CD14-positive monocyte (primary cell): Measurements from ENCODE around the gene SFT2D3. TPM values are rescaled to one million over a fixed set of nuclear protein-coding genes. Genes with fewer than 3 reads are reported as not detected.

Source experiments
- DNase-seq, 3 donors: peaks; one replicate each; pipeline ENCODE4 v3.0.0-alpha.2; 2011 to 2022
- H2AFZ ChIP-seq: 2 replicates; pipeline ENCODE4 v1.6.0; 2012; ENCODE audit warnings: mild to moderate bottlenecking, low read depth, low read length, inconsistent platforms; ENCODE audit not compliant: insufficient read depth, poor library complexity, severe bottlenecking
- H3K27ac ChIP-seq, 2 donors: 1 replicate in 1 of 2; 2 replicates in 1 of 2; pipeline ENCODE4 v1.5.1; 2012 to 2013; ENCODE audit warnings: low read length in 2 of 2, control low read depth in 1 of 2, inconsistent platforms in 1 of 2, low read depth in 1 of 2, mild to moderate bottlenecking in 1 of 2
- H3K27me3 ChIP-seq, 2 donors: one replicate each; pipeline versions ENCODE4 v1.6.0 to v1.6.1; 2011 to 2013; ENCODE audit warnings: low read length in 2 of 2; ENCODE audit not compliant: control insufficient read depth in 2 of 2, insufficient read depth in 2 of 2
- H3K36me3 ChIP-seq, 2 donors: replicated peaks in 1 of 2; 1 replicate in 1 of 2; 2 replicates in 1 of 2; pipeline versions ENCODE4 v1.5.1 to v1.6.1; 2012 to 2013; ENCODE audit warnings: low read length in 2 of 2, control low read depth in 1 of 2, inconsistent platforms in 1 of 2, mild to moderate bottlenecking in 1 of 2; ENCODE audit not compliant: insufficient read depth in 2 of 2, control insufficient read depth in 1 of 2
- H3K4me1 ChIP-seq, 2 donors: 1 replicate in 1 of 2; 2 replicates in 1 of 2; pipeline versions ENCODE4 v1.5.1 to v1.6.1; 2012 to 2013; ENCODE audit warnings: low read length in 2 of 2, control low read depth in 1 of 2, inconsistent platforms in 1 of 2, mild to moderate bottlenecking in 1 of 2, moderate library complexity in 1 of 2; ENCODE audit not compliant: insufficient read depth in 2 of 2, control insufficient read depth in 1 of 2
- H3K4me2 ChIP-seq: replicated peaks from 2 replicates; pipeline ENCODE3; 2012; ENCODE audit warnings: low read length, moderate library complexity, mild to moderate bottlenecking; ENCODE audit not compliant: poor library complexity, severe bottlenecking; ENCODE audit errors: extremely low read depth
- H3K4me3 ChIP-seq, 3 experiments: fragments of 200-600 bp in 1 of 3; sonication (generic) in 1 of 3; replicated peaks in 1 of 3; 1 replicate in 2 of 3; 2 replicates in 1 of 3; pipeline ENCODE4 v1.5.1; 2011 to 2013; ENCODE audit warnings: low read length in 3 of 3, mild to moderate bottlenecking in 3 of 3, control low read depth in 2 of 3, low read depth in 2 of 3, inconsistent platforms in 1 of 3, moderate library complexity in 1 of 3
- H3K79me2 ChIP-seq: 2 replicates; pipeline ENCODE4 v1.6.0; 2012; ENCODE audit warnings: mild to moderate bottlenecking, control low read depth, inconsistent platforms, low read length, moderate library complexity; ENCODE audit not compliant: insufficient read depth
- H3K9ac ChIP-seq: 2 replicates; pipeline ENCODE4 v1.6.0; 2017; ENCODE audit warnings: low read length, mild to moderate bottlenecking; ENCODE audit not compliant: insufficient read depth, poor library complexity, severe bottlenecking
- H3K9me3 ChIP-seq, 2 donors: replicated peaks in 1 of 2; 1 replicate in 1 of 2; 2 replicates in 1 of 2; pipeline versions ENCODE4 v1.5.1 to v1.6.1; 2012 to 2013; ENCODE audit warnings: low read length in 2 of 2, control low read depth in 1 of 2; ENCODE audit not compliant: control insufficient read depth in 1 of 2, insufficient read depth in 1 of 2
- H4K20me1 ChIP-seq: 2 replicates; pipeline ENCODE4 v1.6.0; 2012; ENCODE audit warnings: mild to moderate bottlenecking, low read length, control low read depth, moderate library complexity; ENCODE audit not compliant: insufficient read depth
- H3K27ac Mint-ChIP-seq, 7 donors: one replicate each; pipeline ENCODE4 v1.8.0; 2020; ENCODE audit warnings: mild to moderate bottlenecking in 7 of 7, mixed read lengths in 7 of 7, moderate library complexity in 6 of 7, inconsistent platforms in 2 of 7
- H3K27me3 Mint-ChIP-seq, 3 donors: one replicate each; pipeline ENCODE4 v1.8.0; 2021 to 2022; ENCODE audit warnings: low read depth in 3 of 3, mild to moderate bottlenecking in 3 of 3, mixed read lengths in 3 of 3, moderate library complexity in 3 of 3, inconsistent platforms in 1 of 3
- H3K36me3 Mint-ChIP-seq, 2 donors: one replicate each; pipeline ENCODE4 v1.8.0; 2020; ENCODE audit warnings: mixed read lengths in 2 of 2, inconsistent platforms in 1 of 2, mild to moderate bottlenecking in 1 of 2
- H3K4me1 Mint-ChIP-seq: one replicate; pipeline ENCODE4 v1.8.0; 2020; ENCODE audit warnings: mild to moderate bottlenecking, mixed read lengths
- H3K4me3 Mint-ChIP-seq, 2 donors: one replicate each; pipeline ENCODE4 v1.8.0; 2020; ENCODE audit warnings: mild to moderate bottlenecking in 2 of 2, mixed read lengths in 2 of 2, moderate library complexity in 1 of 2
- H3K9me3 Mint-ChIP-seq, 7 donors: one replicate each; pipeline ENCODE4 v1.8.0; 2020 to 2022; ENCODE audit warnings: mixed read lengths in 7 of 7, mild to moderate bottlenecking in 6 of 7, moderate library complexity in 6 of 7, inconsistent platforms in 2 of 7
- WGBS: methylation state at CpG from one replicate; pipeline ENCODE4 v1.1.5; 2013; ENCODE audit warnings: missing lambda C conversion rate; ENCODE audit not compliant: insufficient coverage; 5-methylcytosine and 5-hydroxymethylcytosine counted together
- intact Hi-C, 2 donors: fragments of 100-400 bp; cut with micrococcal nuclease; formaldehyde crosslinking; loops; one replicate each; pipeline versions ENCODE4 v1.15.0 to v1.15.1; 2023
- polyA plus RNA-seq, 3 donors: library from polyadenylated mRNA; depleted of rRNA in 1 of 3; unstranded in 2 of 3; stranded (reverse) in 1 of 3; fragments of 300-500 nt in 2 of 3; fragments of >200 nt in 1 of 3; fragmentation: Illumina TruSeq in 2 of 3; gene quantifications; 1 replicate in 2 of 3; 2 replicates in 1 of 3; pipeline ENCODE4 v1.2.3, GENCODE V29; 2012 to 2021
- TF ChIP-seq, protein P1 (sequence below): fragments of 200-600 bp; IDR thresholded peaks from one replicate; pipeline ENCODE4 v1.8.0; 2022; ENCODE audit warnings: antibody characterized with exemption, mild to moderate bottlenecking

SFT2D3 gene
- polyA plus RNA-seq, 3 donors = 3.8 to 4.9 TPM; not detected in 1

DNA sequence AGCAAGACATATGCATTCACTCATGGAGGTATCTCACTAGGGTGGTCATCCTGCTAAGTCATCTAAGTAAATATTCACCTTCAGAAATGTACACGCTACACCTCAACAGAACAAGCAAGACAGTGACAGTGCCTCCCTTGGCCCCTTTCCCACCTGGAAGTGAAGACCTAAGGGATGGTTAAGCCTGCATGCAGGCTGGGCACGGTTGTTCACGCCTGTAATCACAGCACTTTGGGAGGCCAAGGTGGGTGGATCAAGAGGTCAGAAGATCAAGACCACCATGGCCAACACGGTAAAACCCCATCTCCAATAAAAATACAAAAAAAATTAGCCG, 30.4 kb upstream of the SFT2D3 start:
- Mint-ChIP-seq H3K4me3 (no peak overlapping the region), H3K27ac (no peak overlapping the region), H3K4me1 (peaks cover 8% of the 10 kb centered on the region), H3K27me3 (peaks cover 60 to 89% (median 66%) of the 10 kb centered on the region in 3 donors), H3K36me3 (peaks cover 3 to 7% of the 10 kb centered on the region in 2 donors), H3K9me3 (peaks cover 0 to 9% (median 8%) of the 10 kb centered on the region in 7 donors)
- Histone ChIP-seq H3K27ac (no peak overlapping the region), H3K79me2 (no peaks in the 10 kb centered on the region), H2AFZ (no peak overlapping the region), H3K4me2 (no peak overlapping the region), H3K9ac (no peak overlapping the region), H3K4me3 (no peak overlapping the region), H3K27me3 (peaks cover 23 to 50% of the 10 kb centered on the region in 2 donors), H4K20me1 (no peaks in the 10 kb centered on the region), H3K36me3 (no peaks in the 10 kb centered on the region), H3K9me3 (peaks cover 0 to 5% of the 10 kb centered on the region in 2 donors), H3K4me1 (peaks cover 7 to 13% of the 10 kb centered on the region in 2 donors)
- TF ChIP-seq, protein P1, sequence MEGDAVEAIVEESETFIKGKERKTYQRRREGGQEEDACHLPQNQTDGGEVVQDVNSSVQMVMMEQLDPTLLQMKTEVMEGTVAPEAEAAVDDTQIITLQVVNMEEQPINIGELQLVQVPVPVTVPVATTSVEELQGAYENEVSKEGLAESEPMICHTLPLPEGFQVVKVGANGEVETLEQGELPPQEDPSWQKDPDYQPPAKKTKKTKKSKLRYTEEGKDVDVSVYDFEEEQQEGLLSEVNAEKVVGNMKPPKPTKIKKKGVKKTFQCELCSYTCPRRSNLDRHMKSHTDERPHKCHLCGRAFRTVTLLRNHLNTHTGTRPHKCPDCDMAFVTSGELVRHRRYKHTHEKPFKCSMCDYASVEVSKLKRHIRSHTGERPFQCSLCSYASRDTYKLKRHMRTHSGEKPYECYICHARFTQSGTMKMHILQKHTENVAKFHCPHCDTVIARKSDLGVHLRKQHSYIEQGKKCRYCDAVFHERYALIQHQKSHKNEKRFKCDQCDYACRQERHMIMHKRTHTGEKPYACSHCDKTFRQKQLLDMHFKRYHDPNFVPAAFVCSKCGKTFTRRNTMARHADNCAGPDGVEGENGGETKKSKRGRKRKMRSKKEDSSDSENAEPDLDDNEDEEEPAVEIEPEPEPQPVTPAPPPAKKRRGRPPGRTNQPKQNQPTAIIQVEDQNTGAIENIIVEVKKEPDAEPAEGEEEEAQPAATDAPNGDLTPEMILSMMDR = no peak
- intact Hi-C loops = no loop called here
- no peak for DNase-seq
- WGBS = no CpG with 5 or more reads among the region's 5 CpGs

DNA sequence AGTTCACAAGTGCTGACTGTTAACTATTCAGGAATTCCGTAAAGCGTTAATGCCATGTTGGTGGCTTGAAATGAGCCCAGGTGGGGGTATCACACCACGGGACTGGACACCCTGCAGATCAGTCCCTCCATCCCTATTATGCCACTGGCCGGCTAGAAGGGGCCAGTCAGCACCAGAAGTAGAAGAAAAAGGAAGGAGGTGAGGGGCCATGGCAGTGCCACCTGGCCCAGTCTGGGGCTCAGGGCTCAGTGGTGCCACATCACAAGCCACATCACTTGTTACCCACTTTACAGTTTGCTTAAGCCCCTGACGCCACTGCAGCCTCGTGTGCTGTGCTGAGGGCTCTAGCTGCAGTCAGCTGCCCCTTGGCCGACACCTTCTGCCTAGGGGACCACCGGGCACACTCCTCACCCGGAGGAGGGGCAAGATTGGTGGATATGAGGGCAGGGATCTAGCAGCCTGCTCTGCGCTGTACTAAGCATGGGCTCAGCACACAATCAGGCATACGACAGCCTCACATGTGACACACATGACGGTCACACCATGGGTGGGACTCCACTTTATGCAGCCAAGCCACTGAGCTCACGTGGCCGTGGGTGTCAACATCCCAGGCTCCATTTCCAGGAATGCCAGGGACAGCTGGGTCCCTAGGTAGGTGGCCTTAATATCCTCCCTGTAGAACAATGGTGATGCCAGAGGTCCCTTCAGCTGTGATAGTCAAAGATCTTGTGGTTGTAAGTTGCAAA, 29.6 kb upstream of the SFT2D3 start:
- WGBS = 84% methylated on average over 9 of the region's 14 CpGs

More for the DNA sequence above, 29.6 kb upstream of the SFT2D3 start:
- Histone ChIP-seq H3K4me2 (no peak overlapping the region), H3K4me3 (no peak overlapping the region), H3K4me1 (peaks cover 7 to 13% of the 10 kb centered on the region in 2 donors), H3K9ac (no peak overlapping the region), H3K9me3 (peaks cover 4 to 5% of the 10 kb centered on the region in 2 donors), H2AFZ (no peak overlapping the region), H3K36me3 (no peaks in the 10 kb centered on the region), H3K27ac (no peak overlapping the region), H3K79me2 (no peaks in the 10 kb centered on the region), H3K27me3 (peaks cover 20 to 50% of the 10 kb centered on the region in 2 donors), H4K20me1 (no peaks in the 10 kb centered on the region)
- TF ChIP-seq, protein P1 = no peak
- Mint-ChIP-seq H3K4me1 (peaks cover 10% of the 10 kb centered on the region), H3K4me3 (no peak overlapping the region), H3K9me3 (peaks cover 0 to 9% (median 8%) of the 10 kb centered on the region in 7 donors), H3K36me3 (peaks cover 3 to 11% of the 10 kb centered on the region in 2 donors), H3K27me3 (peaks cover 60 to 89% (median 66%) of the 10 kb centered on the region in 3 donors), H3K27ac (no peak overlapping the region)
- intact Hi-C loops = no loop called here
- DNase-seq = no peak
